GM23248 (cell line): Measurements from ENCODE around the gene CYP2B6. TPM values are rescaled to one million over a fixed set of nuclear protein-coding genes. Genes with fewer than 3 reads are reported as not detected.
"Not testable (repeated sequence)": the region's sequence is repeated elsewhere in the genome, so short reads cannot be mapped to it uniquely, and the experiment has no call there.

Experiments used
- DNase-seq: peaks from one replicate; pipeline ENCODE4 v3.0.0-alpha.2; 2015
- H2AFZ ChIP-seq: fragments of 200-600 bp; sonication (generic); 2 replicates; pipeline ENCODE4 v1.6.1; 2016; ENCODE audit warnings: antibody characterized with exemption
- H3F3A ChIP-seq: fragments of 200-600 bp; sonication (generic); 2 replicates; pipeline ENCODE4 v1.6.1; 2016; ENCODE audit warnings: mild to moderate bottlenecking, antibody characterized with exemption, mixed run types; ENCODE audit not compliant: insufficient read depth
- H3K27ac ChIP-seq: fragments of 200-600 bp; sonication (generic); 2 replicates; pipeline ENCODE4 v1.5.1; 2016; ENCODE audit warnings: mild to moderate bottlenecking
- H3K27me3 ChIP-seq: fragments of 200-600 bp; sonication (generic); replicated peaks from 2 replicates; pipeline ENCODE4 v1.6.1; 2016; ENCODE audit warnings: mild to moderate bottlenecking; ENCODE audit not compliant: insufficient read depth
- H3K36me3 ChIP-seq: fragments of 200-600 bp; sonication (generic); 2 replicates; pipeline ENCODE4 v1.6.1; 2016; ENCODE audit warnings: low read depth, mild to moderate bottlenecking
- H3K4me1 ChIP-seq: fragments of 200-600 bp; sonication (generic); 2 replicates; pipeline ENCODE4 v1.6.1; 2016; ENCODE audit warnings: mild to moderate bottlenecking; ENCODE audit not compliant: insufficient read depth
- H3K4me2 ChIP-seq: fragments of 200-600 bp; sonication (generic); one replicate; pipeline ENCODE4 v1.6.1; 2016; ENCODE audit warnings: mild to moderate bottlenecking; ENCODE audit not compliant: unreplicated experiment
- H3K4me3 ChIP-seq: fragments of 200-600 bp; sonication (generic); 2 replicates; pipeline ENCODE4 v1.5.1; 2016; ENCODE audit warnings: mild to moderate bottlenecking
- H3K79me2 ChIP-seq: fragments of 200-600 bp; sonication (generic); 2 replicates; pipeline ENCODE4 v1.6.1; 2016; ENCODE audit warnings: mild to moderate bottlenecking; ENCODE audit not compliant: insufficient read depth
- H3K9ac ChIP-seq: fragments of 200-600 bp; sonication (generic); 2 replicates; pipeline ENCODE4 v1.6.1; 2016; ENCODE audit warnings: mild to moderate bottlenecking
- H3K9me2 ChIP-seq: fragments of 200-600 bp; sonication (generic); 2 replicates; pipeline ENCODE4 v1.6.1; 2016; ENCODE audit warnings: mixed run types, mild to moderate bottlenecking, moderate library complexity; ENCODE audit not compliant: insufficient read depth
- H3K9me3 ChIP-seq: fragments of 200-600 bp; sonication (generic); one replicate; pipeline ENCODE4 v1.6.1; 2017; ENCODE audit warnings: low read depth
- H4K20me1 ChIP-seq: fragments of 200-600 bp; sonication (generic); 2 replicates; pipeline ENCODE4 v1.6.0; 2016; ENCODE audit not compliant: insufficient read depth
- EZH2 ChIP-seq: fragments of 200-600 bp; sonication (generic); IDR thresholded peaks from 2 replicates; pipeline ENCODE4 v1.6.1; 2018; ENCODE audit warnings: antibody characterized with exemption, mild to moderate bottlenecking; ENCODE audit not compliant: insufficient read depth, poor library complexity, severe bottlenecking
- EZH2phosphoT487 ChIP-seq: fragments of 200-600 bp; sonication (generic); IDR thresholded peaks from 2 replicates; pipeline ENCODE4 v1.6.1; 2018; ENCODE audit warnings: antibody characterized with exemption, moderate library complexity, mild to moderate bottlenecking, low read depth; ENCODE audit not compliant: insufficient read depth
- whole genome bisulfite sequencing, 2 experiments: methylation state at CpG; one replicate each; pipeline ENCODE4 v1.1.6; 2015 to 2017; ENCODE audit warnings: low lambda C conversion rate in 2 of 2, low coverage in 1 of 2; ENCODE audit errors: missing lambda C conversion rate in 2 of 2; 5-methylcytosine and 5-hydroxymethylcytosine counted together
- in situ Hi-C: fragments of 300-500 bp; cut with MboI; formaldehyde crosslinking; loops from 2 replicates; pipeline ENCODE4 v1.15.0; 2020
- polyA plus RNA-seq: library from polyadenylated mRNA; unstranded; fragments of >200 nt; fragmentation: Nextera tagmentation; extraction: Ambion mirVana; gene quantifications from 2 replicates; pipeline ENCODE4 v1.2.1, GENCODE V29; 2016
- total RNA-seq: library from RNA; depleted of rRNA; stranded (reverse); fragments of >200 nt; shearing (Covaris generic); gene quantifications from 2 replicates; pipeline ENCODE4 v1.2.3, GENCODE V29; 2014

The CYP2B6 gene
- total and polyA plus RNA-seq, 2 experiments from 2014 or later, result not detected

GRCh38 chr19:40980743-40981442 lies 10.2 kb upstream of the CYP2B6 start:
- H3K79me2 ChIP-seq, H3K9me2 ChIP-seq, H3K4me3 ChIP-seq, H3K27ac ChIP-seq, H3K36me3 ChIP-seq, H3K9ac ChIP-seq, H2AFZ ChIP-seq, H3K4me2 ChIP-seq, H3F3A ChIP-seq, in situ Hi-C loops, H3K4me1 ChIP-seq, H4K20me1 ChIP-seq, DNase-seq, H3K9me3 ChIP-seq: not testable (repeated sequence)
- H3K27me3 ChIP-seq, result peaks cover 24% of the 10 kb centered on the region
- 6 to 8% methylated on average over 2 of the region's 2 CpGs for WGBS, 2 experiments

GRCh38 chr19:40981591-40981990 lies 9.5 kb upstream of the CYP2B6 start:
- H3K36me3 ChIP-seq, result no peaks in the 10 kb centered on the region
- peaks cover 24% of the 10 kb centered on the region for H3K27me3 ChIP-seq
- no peak overlapping the region for H3K4me3 ChIP-seq
- no peaks in the 10 kb centered on the region for H3K4me1 ChIP-seq
- no peak overlapping the region for H3K4me2 ChIP-seq
- no peak overlapping the region for H3K9ac ChIP-seq
- H2AFZ ChIP-seq, result no peak overlapping the region
- TF ChIP-seq EZH2phosphoT487 (no peak), EZH2 (no peak)
- H3K9me2 ChIP-seq, result no peaks in the 10 kb centered on the region
- in situ Hi-C loops, result no loop called here
- no peaks in the 10 kb centered on the region for H3F3A ChIP-seq
- no peaks in the 10 kb centered on the region for H4K20me1 ChIP-seq
- no peak overlapping the region for H3K27ac ChIP-seq
- no peak for DNase-seq
- no peaks in the 10 kb centered on the region for H3K79me2 ChIP-seq
- H3K9me3 ChIP-seq, result no peaks in the 10 kb centered on the region
- 19 to 25% methylated on average over 4 of the region's 4 CpGs for WGBS, 2 experiments

- 0 to 7% methylated on average over 3 of the region's 3 CpGs for WGBS, 2 experiments
- Histone ChIP-seq H3K27ac (no peak overlapping the region), H3K4me2 (no peak overlapping the region), H3K4me3 (no peak overlapping the region), H3K27me3 (peaks cover 24% of the 10 kb centered on the region), H3K4me1 (no peaks in the 10 kb centered on the region), H3K79me2 (no peaks in the 10 kb centered on the region), H2AFZ (no peak overlapping the region), H3F3A (no peaks in the 10 kb centered on the region), H3K9ac (no peak overlapping the region), H3K9me3 (no peaks in the 10 kb centered on the region), H3K9me2 (no peaks in the 10 kb centered on the region), H4K20me1 (no peaks in the 10 kb centered on the region), H3K36me3 (no peaks in the 10 kb centered on the region)
- in situ Hi-C loops, result no loop called here
- DNase-seq, result peak; percentile 55
- no peak for TF ChIP-seq EZH2
- no peak for TF ChIP-seq EZH2phosphoT487
Measured at GRCh38 chr19:40982594-40983101, 8.4 kb upstream of the CYP2B6 start.

- no peak overlapping the region for H3K9ac ChIP-seq
- H3K9me2 ChIP-seq, result no peaks in the 10 kb centered on the region
- H3K36me3 ChIP-seq, result no peaks in the 10 kb centered on the region
- WGBS, 2 experiments, result 31 to 39% methylated on average over 7 of the region's 7 CpGs
- H3K27ac ChIP-seq, result no peak overlapping the region
- H3K9me3 ChIP-seq, result no peaks in the 10 kb centered on the region
- H3K4me1 ChIP-seq, result no peaks in the 10 kb centered on the region
- H3K27me3 ChIP-seq, result peaks cover 6% of the 10 kb centered on the region; the same call in 1 of the 2 replicates
- no peak overlapping the region for H3K4me2 ChIP-seq
- TF ChIP-seq EZH2, result no peak
- TF ChIP-seq EZH2phosphoT487, result no peak
- H3F3A ChIP-seq, result no peaks in the 10 kb centered on the region
- no peaks in the 10 kb centered on the region for H3K79me2 ChIP-seq
- H2AFZ ChIP-seq, result no peak overlapping the region
- no peaks in the 10 kb centered on the region for H4K20me1 ChIP-seq
- in situ Hi-C loops, result no loop called here
- DNase-seq, result no peak
- no peak overlapping the region for H3K4me3 ChIP-seq
Measured at GRCh38 chr19:40989453-40989852, 1.6 kb upstream of the CYP2B6 start.

GRCh38 chr19:40995355-40995754 lies 4.3 kb downstream of the CYP2B6 start:
- Histone ChIP-seq H3K79me2 (no peaks in the 10 kb centered on the region), H3K9ac (no peak overlapping the region), H3K9me3 (no peaks in the 10 kb centered on the region), H3K36me3 (no peaks in the 10 kb centered on the region), H3K27ac (no peak overlapping the region), H2AFZ (no peak overlapping the region), H3K4me3 (no peak overlapping the region), H3F3A (no peaks in the 10 kb centered on the region), H4K20me1 (no peaks in the 10 kb centered on the region), H3K4me1 (no peaks in the 10 kb centered on the region), H3K9me2 (no peaks in the 10 kb centered on the region), H3K27me3 (no peaks in the 10 kb centered on the region), H3K4me2 (no peak overlapping the region)
- WGBS, 2 experiments, result 17 to 23% methylated on average over 2 of the region's 2 CpGs
- TF ChIP-seq EZH2 (no peak), EZH2phosphoT487 (no peak)
- in situ Hi-C loops, result no loop called here
- DNase-seq, result no peak

- H3F3A ChIP-seq, H4K20me1 ChIP-seq, H3K27me3 ChIP-seq, H3K9me3 ChIP-seq, H3K9me2 ChIP-seq, DNase-seq, H3K4me2 ChIP-seq, in situ Hi-C loops, H3K4me1 ChIP-seq, H3K9ac ChIP-seq, H3K27ac ChIP-seq, H3K4me3 ChIP-seq, H3K36me3 ChIP-seq, H2AFZ ChIP-seq, H3K79me2 ChIP-seq: not testable (repeated sequence)
- WGBS, 2 experiments, result 8 to 20% methylated on average over 2 of the region's 2 CpGs
Measured at GRCh38 chr19:40999018-40999417, 7.9 kb downstream of the CYP2B6 start.
